ENCODE data around the gene VPS25. TPM values are rescaled to one million over a fixed set of nuclear protein-coding genes. Genes with fewer than 3 reads are reported as not detected.
A peak's percentile ranks its signal among the peaks of the same experiment; 100 is the strongest.

VPS25 gene
- polyA plus RNA-seq, 2 of the 4 experiments (the other 2 are of a cell fraction) = 119 to 143 TPM

GRCh38 chr17:42818379-42818778 lies 45.1 kb downstream of the VPS25 start:
- 94% methylated on average over 5 of the region's 5 CpGs for WGBS (ENCODE audit: missing lambda C conversion rate)
- Histone ChIP-seq H3K9me3 (no peaks in the 10 kb centered on the region), H3K4me3 (no peak overlapping the region), H3K27ac (no peak overlapping the region), H3K4me2 (no peak overlapping the region), H3K4me1 (peaks cover 18% of the 10 kb centered on the region)
- POLR2A ChIA-PET = no interaction called here
- no peak for TF ChIP-seq FOSB (CRISPR knock-in tag; IDR thresholded peaks at IDR 0.05)
- TF ChIP-seq PBX3 (IDR thresholded peaks at IDR 0.05) = no peak
- TF ChIP-seq E2F6 (IDR thresholded peaks at IDR 0.05; ENCODE audit: borderline replicate concordance, low read depth) = no peak
- no peak for TF ChIP-seq HOXB5 (CRISPR knock-in tag; IDR thresholded peaks at IDR 0.05)
- CTCF ChIA-PET = interaction anchor here (0.7 to 14.9 kb wide), 14 partner anchors 8 to 123 kb away, joined by 3 to 336 read pairs (median 6); partner anchors contain the start of genes AOC2, CNTD1, COA3 and PSME3
- no peak for FAIRE-seq
- no peak for ATAC-seq
- DNase-seq (ENCODE audit: low read depth in 1 of 2, low spot score in 1 of 2) = no peak

GRCh38 chr17:42819939-42820535 lies 46.8 kb downstream of the VPS25 start:
- H3K9me3 ChIP-seq = no peaks in the 10 kb centered on the region
- WGBS (ENCODE audit: missing lambda C conversion rate) = 8% methylated on average over 2 of the region's 2 CpGs
- no peak for FAIRE-seq
- POLR2A ChIA-PET = interaction anchor here (1.1 to 1.2 kb wide), 2 partner anchors 46 to 109 kb away, joined by 3 to 4 read pairs; no protein-coding TSS in a partner anchor
- TF ChIP-seq CHD4 (IDR thresholded peaks at IDR 0.05; ENCODE audit: borderline replicate concordance) (no peak), CEBPB (IDR thresholded peaks at IDR 0.05) (no peak), MAX (IDR thresholded peaks at IDR 0.05) (no peak), KDM5A (IDR thresholded peaks at IDR 0.05) (no peak), MAFK (IDR thresholded peaks at IDR 0.05; ENCODE audit: partially characterized antibody) (peak; percentile 31), POLR2AphosphoS2 (conservative IDR thresholded peaks at IDR 0.05; ENCODE audit: low read length) (no peak), RAD21 (conservative IDR thresholded peaks at IDR 0.05 in 1 of 2, IDR thresholded peaks at IDR 0.05 in 1 of 2) (peak; percentile 26 to 40; a peak in 2 of 5 replicates), ZSCAN20 (CRISPR knock-in tag; IDR thresholded peaks at IDR 0.05) (no peak), RARB (CRISPR knock-in tag; IDR thresholded peaks at IDR 0.05) (no peak), JUNB (IDR thresholded peaks at IDR 0.05) (no peak), RCOR1 (IDR thresholded peaks at IDR 0.05; ENCODE audit: low read depth, low read length) (no peak), CHD2 (IDR thresholded peaks at IDR 0.05; ENCODE audit: low read length, partially characterized antibody) (no peak), HOXB5 (CRISPR knock-in tag; IDR thresholded peaks at IDR 0.05) (no peak), TFCP2L1 (CRISPR knock-in tag; IDR thresholded peaks at IDR 0.05) (no peak), ZC3H11A (IDR thresholded peaks at IDR 0.05) (no peak), JUN (IDR thresholded peaks at IDR 0.05) (no peak), FOSB (CRISPR knock-in tag; IDR thresholded peaks at IDR 0.05) (no peak), CTCF (IDR thresholded peaks at IDR 0.05) (peak; percentile 82), NPAS2 (CRISPR knock-in tag; IDR thresholded peaks at IDR 0.05; ENCODE audit: borderline replicate concordance) (no peak), ATOH8 (CRISPR knock-in tag; IDR thresholded peaks at IDR 0.05; ENCODE audit: low read depth) (no peak), SMC3 (IDR thresholded peaks at IDR 0.05) (peak; percentile 50), HOXB13 (CRISPR knock-in tag; IDR thresholded peaks at IDR 0.05; ENCODE audit: low read depth) (no peak), EHMT2 (IDR thresholded peaks at IDR 0.05; ENCODE audit: low read depth) (no peak)
- peak; percentile 84 to 85 for DNase-seq (ENCODE audit: low read depth in 1 of 2, low spot score in 1 of 2)
- no peak overlapping the region for H3K4me2 ChIP-seq
- no peak overlapping the region for H3K27ac ChIP-seq
- no peak overlapping the region for H3K4me3 ChIP-seq
- ATAC-seq = peak; percentile 44 to 66; a peak in 3 of 6 replicates
- CTCF ChIA-PET = interaction anchor here (0.5 to 14.9 kb wide), 26 partner anchors 9 to 418 kb away, joined by 3 to 336 read pairs (median 4); partner anchors contain the start of genes AOC2, CNTD1, COA3 and PSME3
- H3K4me1 ChIP-seq = peaks cover 21% of the 10 kb centered on the region

Data from A549 (cell line).